Germinal center (tissue), 1 donor: ENCODE results near the gene EFHC1.

Experiments used
- DNase-seq: peaks from one replicate; pipeline ENCODE4 v3.0.0; 2012; ENCODE audit warnings: mixed read lengths, low spot score

EFHC1 gene

GRCh38 chr6:52555518-52556233, 135.5 kb downstream of the EFHC1 start:
- DNase-seq = no peak

GRCh38 chr6:52557389-52558265, 137.5 kb downstream of the EFHC1 start:
- no peak for DNase-seq

GRCh38 chr6:52558266-52559000, 138.3 kb downstream of the EFHC1 start:
- DNase-seq = no peak

GRCh38 chr6:52560462-52560861, 140.3 kb downstream of the EFHC1 start:
- DNase-seq = no peak

GRCh38 chr6:52562911-52563310, 142.8 kb downstream of the EFHC1 start:
- no peak for DNase-seq

- DNase-seq = no peak
Observed at GRCh38 chr6:52564856-52565255, 144.7 kb downstream of the EFHC1 start.

- no peak for DNase-seq
Observed at GRCh38 chr6:52566201-52566600, 146.1 kb downstream of the EFHC1 start.

- DNase-seq = no peak
Observed at GRCh38 chr6:52566853-52567279, 146.7 kb downstream of the EFHC1 start.

- DNase-seq = no peak
Observed at GRCh38 chr6:52568320-52568719, 148.2 kb downstream of the EFHC1 start.

- DNase-seq = no peak
Observed at GRCh38 chr6:52570291-52570700, 150.2 kb downstream of the EFHC1 start.

GRCh38 chr6:52571099-52571755, 151.1 kb downstream of the EFHC1 start:
- DNase-seq = no peak

GRCh38 chr6:52572536-52572935, 152.4 kb downstream of the EFHC1 start:
- DNase-seq = no peak

GRCh38 chr6:52573295-52573694, 153.2 kb downstream of the EFHC1 start:
- DNase-seq = no peak
